WTC11 (cell line): ENCODE results near the gene MAP4K1. TPM values are rescaled to one million over a fixed set of nuclear protein-coding genes. Genes with fewer than 3 reads are reported as not detected.

Experiments used
- ATAC-seq: fragments of 200-7000 bp; cut with Tn5 transposase; 2 replicates; pipeline ENCODE4 v1.10.0; 2021; ENCODE audit warnings: mild to moderate bottlenecking, moderate library complexity
- CTCF ChIA-PET: fragments of 300-600 bp; sonication (Branson Sonifier 250); formaldehyde crosslinking; loops from one replicate; lab custom pipeline; 2021; ENCODE audit warnings: antibody characterized with exemption; lab: Charles Lee
- POLR2A ChIA-PET: fragments of 350-600 bp; sonication (Branson Sonifier 250); formaldehyde crosslinking; loops from one replicate; lab custom pipeline; 2021; ENCODE audit warnings: antibody characterized with exemption; lab: Charles Lee
- DNase-seq: peaks from one replicate; pipeline ENCODE4 v3.0.0; 2021; ENCODE audit warnings: low spot score
- H3K27ac Mint-ChIP-seq: 2 replicates; pipeline ENCODE4 v1.8.0; 2021; ENCODE audit warnings: mixed read lengths
- H3K27me3 Mint-ChIP-seq: 2 replicates; pipeline ENCODE4 v1.8.0; 2021; ENCODE audit warnings: low read depth, mild to moderate bottlenecking, moderate library complexity, mixed read lengths
- H3K36me3 Mint-ChIP-seq: 2 replicates; pipeline ENCODE4 v1.8.0; 2021; ENCODE audit warnings: mixed read lengths
- H3K4me1 Mint-ChIP-seq: 2 replicates; pipeline ENCODE4 v1.8.0; 2022; ENCODE audit warnings: mixed read lengths
- H3K4me3 Mint-ChIP-seq: 2 replicates; pipeline ENCODE4 v1.8.0; 2021; ENCODE audit warnings: mild to moderate bottlenecking, moderate library complexity, mixed read lengths
- H3K9me3 Mint-ChIP-seq: 2 replicates; pipeline ENCODE4 v1.8.0; 2021; ENCODE audit warnings: mixed read lengths
- E2F5 ChIP-seq: sonication (generic); formaldehyde crosslinking; IDR thresholded peaks from 2 replicates; pipeline ENCODE4 v1.8.1; 2022; ENCODE audit warnings: mild to moderate bottlenecking, moderate library complexity, missing genetic modification reagents
- EMX1 ChIP-seq: fragments of 250-450 bp; sonication (Bioruptor Pico); IDR thresholded peaks from 2 replicates; pipeline ENCODE4 v1.8.0; 2021; ENCODE audit warnings: mild to moderate bottlenecking
- HMGXB4 ChIP-seq: sonication (generic); formaldehyde crosslinking; IDR thresholded peaks from 2 replicates; pipeline ENCODE4 v1.8.1; 2023; ENCODE audit warnings: mild to moderate bottlenecking, moderate library complexity, missing genetic modification reagents
- MXD4 ChIP-seq: fragments of 250-450 bp; sonication (Bioruptor Pico); IDR thresholded peaks from 2 replicates; pipeline ENCODE4 v1.8.0; 2021; ENCODE audit warnings: mild to moderate bottlenecking, moderate library complexity, borderline replicate concordance
- MYBL2 ChIP-seq: sonication (generic); formaldehyde crosslinking; IDR thresholded peaks from 2 replicates; pipeline ENCODE4 v1.8.1; 2023; ENCODE audit warnings: mild to moderate bottlenecking, moderate library complexity, missing genetic modification reagents
- NFATC4 ChIP-seq: fragments of 250-450 bp; sonication (Bioruptor Pico); IDR thresholded peaks from 2 replicates; pipeline ENCODE4 v1.9.0; 2021; ENCODE audit warnings: mild to moderate bottlenecking
- NFE2L1 ChIP-seq: sonication (generic); formaldehyde crosslinking; IDR thresholded peaks from 2 replicates; pipeline ENCODE4 v1.8.1; 2023; ENCODE audit warnings: missing genetic modification reagents
- PREB ChIP-seq: sonication (generic); formaldehyde crosslinking; IDR thresholded peaks from 2 replicates; pipeline ENCODE4 v1.8.1; 2022; ENCODE audit warnings: mild to moderate bottlenecking, missing genetic modification reagents, moderate library complexity, borderline replicate concordance
- SOX15 ChIP-seq: fragments of 250-450 bp; sonication (Bioruptor Pico); IDR thresholded peaks from 2 replicates; pipeline ENCODE4 v1.9.0; 2021; ENCODE audit warnings: mild to moderate bottlenecking
- SP1 ChIP-seq: sonication (generic); formaldehyde crosslinking; conservative IDR thresholded peaks from 2 replicates; pipeline ENCODE4 v1.8.1; 2022; ENCODE audit warnings: missing genetic modification reagents
- TP53 ChIP-seq: sonication (generic); formaldehyde crosslinking; IDR thresholded peaks from 2 replicates; pipeline ENCODE4 v1.8.1; 2023; ENCODE audit warnings: mild to moderate bottlenecking, missing genetic modification reagents
- USF1 ChIP-seq: sonication (generic); formaldehyde crosslinking; IDR thresholded peaks from 2 replicates; pipeline ENCODE4 v1.8.0; 2022; ENCODE audit warnings: mild to moderate bottlenecking, missing genetic modification reagents
- ZNF121 ChIP-seq: sonication (generic); formaldehyde crosslinking; IDR thresholded peaks from 2 replicates; pipeline ENCODE4 v1.8.0; 2023; ENCODE audit warnings: missing genetic modification reagents
- ZNF317 ChIP-seq: sonication (generic); formaldehyde crosslinking; IDR thresholded peaks from 2 replicates; pipeline ENCODE4 v1.8.1; 2023; ENCODE audit warnings: low read depth, mild to moderate bottlenecking, moderate library complexity, missing genetic modification reagents, borderline replicate concordance
- ZNF416 ChIP-seq: fragments of 250-450 bp; sonication (Bioruptor Pico); IDR thresholded peaks from 2 replicates; pipeline ENCODE4 v1.9.0; 2021; ENCODE audit warnings: mild to moderate bottlenecking, inconsistent platforms
- ZNF423 ChIP-seq: fragments of 250-450 bp; sonication (Bioruptor Pico); IDR thresholded peaks from 2 replicates; pipeline ENCODE4 v2.1.2; 2022; ENCODE audit warnings: mild to moderate bottlenecking, moderate library complexity
- ZNF425 ChIP-seq: fragments of 250-450 bp; sonication (Bioruptor Pico); conservative IDR thresholded peaks from 2 replicates; pipeline ENCODE4 v1.9.0; 2021; ENCODE audit warnings: mild to moderate bottlenecking
- ZNF512 ChIP-seq: sonication (generic); formaldehyde crosslinking; IDR thresholded peaks from 2 replicates; pipeline ENCODE4 v1.8.1; 2022; ENCODE audit warnings: missing genetic modification reagents, borderline replicate concordance
- total RNA-seq: library from RNA; stranded (reverse); gene quantifications from 3 replicates; pipeline ENCODE4 v1.2.3, GENCODE V29; 2021

Gene MAP4K1
- total RNA-seq, 1 experiment from 2014 or later: 14.0 TPM

- no peak for TF ChIP-seq ZNF512 (CRISPR knock-in tag)
These were observed 74.4 kb downstream of the MAP4K1 start (continued) for GRCh38 chr19:38543286-38543806.

- H3K36me3 Mint-ChIP-seq: peaks cover 24% of the 10 kb centered on the region
- H3K4me3 Mint-ChIP-seq: no peak overlapping the region
- no peak overlapping the region for H3K27ac Mint-ChIP-seq
- DNase-seq (no peak), ATAC-seq (no peak)
- ChIA-PET CTCF (no interaction called here), POLR2A (no interaction called here)
- H3K27me3 Mint-ChIP-seq: no peaks in the 10 kb centered on the region
- peaks cover 10% of the 10 kb centered on the region for H3K9me3 Mint-ChIP-seq
- TF ChIP-seq NFE2L1 (CRISPR knock-in tag): no peak
- TF ChIP-seq SP1 (CRISPR knock-in tag): no peak
- no peak for TF ChIP-seq ZNF317 (CRISPR knock-in tag)
- no peak for TF ChIP-seq EMX1 (CRISPR knock-in tag)
- no peak for TF ChIP-seq HMGXB4
- no peak for TF ChIP-seq MYBL2 (CRISPR knock-in tag)
- peaks cover 9% of the 10 kb centered on the region for H3K4me1 Mint-ChIP-seq
These were observed 75.7 kb downstream of the MAP4K1 start for GRCh38 chr19:38542040-38542439.

- TF ChIP-seq MXD4 (CRISPR knock-in tag): no peak
- no peak for TF ChIP-seq NFATC4 (CRISPR knock-in tag)
- TF ChIP-seq PREB (CRISPR knock-in tag): no peak
- TF ChIP-seq ZNF423 (CRISPR knock-in tag): no peak
- no peak for TF ChIP-seq ZNF425 (CRISPR knock-in tag)
- no peak for TF ChIP-seq TP53 (CRISPR knock-in tag)
- no peak for TF ChIP-seq SOX15 (CRISPR knock-in tag)
- TF ChIP-seq ZNF416: no peak
- no peak for TF ChIP-seq E2F5
- TF ChIP-seq USF1 (CRISPR knock-in tag): no peak
- no peak for TF ChIP-seq ZNF121 (CRISPR knock-in tag)
- ChIA-PET POLR2A (no interaction called here), CTCF (no interaction called here)
- Mint-ChIP-seq H3K36me3 (peaks cover 44% of the 10 kb centered on the region), H3K27ac (no peak overlapping the region), H3K4me1 (peaks cover 9% of the 10 kb centered on the region), H3K27me3 (no peaks in the 10 kb centered on the region), H3K4me3 (no peak overlapping the region), H3K9me3 (peaks cover 25% of the 10 kb centered on the region)
- no peak for ATAC-seq
- DNase-seq: no peak
These were observed 78.0 kb downstream of the MAP4K1 start for GRCh38 chr19:38539751-38540150.
